Germinal center (tissue), 1 donor: Measurements from ENCODE around the gene PAMR1.
A peak's percentile ranks its signal among the peaks of the same experiment; 100 is the strongest.

Source experiments
- DNase-seq: peaks from one replicate; pipeline ENCODE4 v3.0.0; 2012; ENCODE audit warnings: mixed read lengths, low spot score

PAMR1 gene

DNA sequence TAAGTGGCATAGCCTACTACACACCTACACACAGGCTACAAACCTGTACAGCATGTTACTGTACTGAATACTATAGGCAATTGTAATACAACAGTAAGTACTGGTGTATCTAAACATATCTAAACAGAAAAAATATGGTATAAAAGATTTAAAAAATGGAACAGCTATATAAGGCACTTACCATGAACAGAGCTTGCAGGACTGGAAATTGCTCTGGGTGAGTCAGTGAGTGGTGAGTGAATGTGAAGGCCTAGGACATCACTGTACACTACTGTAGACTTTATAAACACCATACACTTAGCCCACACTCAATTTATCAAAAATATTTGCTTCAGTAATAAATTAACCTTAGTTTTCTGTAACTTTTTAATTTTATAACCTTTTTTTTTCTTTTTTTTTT, 24.7 kb downstream of the PAMR1 start:
- DNase-seq, result no peak

DNA sequence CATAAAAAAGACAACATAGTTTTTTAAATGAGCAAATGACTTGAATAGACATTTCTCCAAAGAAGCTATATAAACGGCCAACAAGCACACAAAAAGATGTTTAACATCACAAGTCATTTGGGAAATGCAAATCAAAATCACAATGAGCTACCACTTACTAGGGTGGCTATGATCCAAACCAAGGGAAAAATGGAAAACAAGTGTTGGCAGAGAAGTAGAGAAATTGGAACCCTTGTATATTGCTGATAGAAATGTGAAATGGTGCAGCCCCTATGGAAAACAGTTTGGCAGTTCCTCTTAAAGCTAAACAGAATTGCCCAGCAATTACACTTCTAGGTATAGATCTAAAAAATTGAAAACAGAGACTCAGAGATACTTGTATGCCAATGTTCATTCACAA, 29.0 kb downstream of the PAMR1 start:
- DNase-seq, result no peak

DNA sequence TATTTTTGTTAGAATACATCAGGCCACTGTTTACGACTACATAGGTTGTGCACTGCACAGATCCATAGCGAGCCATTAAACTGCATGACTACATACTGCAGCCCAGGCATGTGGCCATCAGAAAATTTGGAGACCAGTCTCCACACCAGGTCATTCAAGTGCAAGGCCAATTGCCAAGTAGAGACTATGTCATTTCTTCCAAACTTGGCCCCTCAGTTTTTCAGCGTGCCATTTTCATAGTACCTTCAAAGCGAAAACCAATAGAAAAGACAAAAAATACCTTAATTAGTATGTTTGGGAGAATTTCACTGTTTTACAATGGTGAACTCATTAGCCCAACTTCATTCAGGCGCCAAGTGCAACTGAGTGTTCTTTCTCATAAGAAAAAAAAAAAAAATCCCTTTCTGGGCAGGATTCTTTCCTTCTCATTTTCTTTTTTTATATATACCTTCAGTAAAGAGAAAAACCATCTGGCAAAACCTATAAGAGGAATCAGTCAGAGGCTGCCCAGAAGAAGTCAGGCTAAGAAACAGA, 30.4 kb downstream of the PAMR1 start:
- no peak for DNase-seq

DNA sequence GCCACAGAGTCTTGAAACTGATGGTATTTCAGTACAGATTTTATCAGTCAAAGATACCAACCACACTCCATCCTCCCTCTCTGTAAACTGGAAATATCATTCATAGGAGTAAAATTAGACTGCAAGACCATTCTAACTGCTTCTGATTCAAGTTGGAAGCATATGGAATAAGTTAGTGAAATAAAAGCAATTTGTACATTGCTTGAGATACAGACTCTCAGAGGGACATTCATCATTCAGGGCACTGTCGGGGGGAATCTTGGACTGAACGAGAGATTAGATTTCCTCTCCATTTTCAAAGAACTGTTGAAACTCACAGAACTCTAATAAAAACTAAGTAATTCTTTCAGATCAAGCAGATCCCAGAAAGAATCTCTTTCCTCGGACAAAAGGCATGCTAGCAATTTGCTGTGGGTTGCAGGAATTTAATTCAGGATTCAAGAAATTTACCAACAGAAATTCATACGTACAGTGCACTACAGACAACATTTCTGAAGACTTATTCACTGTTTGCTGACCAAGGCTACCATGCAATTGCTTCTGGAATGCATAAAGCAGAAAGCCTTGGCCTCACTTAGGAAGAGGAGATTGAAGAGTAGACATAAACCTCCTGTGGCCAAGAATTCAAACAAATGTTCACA, 34.1 kb downstream of the PAMR1 start:
- DNase-seq, result no peak

DNA sequence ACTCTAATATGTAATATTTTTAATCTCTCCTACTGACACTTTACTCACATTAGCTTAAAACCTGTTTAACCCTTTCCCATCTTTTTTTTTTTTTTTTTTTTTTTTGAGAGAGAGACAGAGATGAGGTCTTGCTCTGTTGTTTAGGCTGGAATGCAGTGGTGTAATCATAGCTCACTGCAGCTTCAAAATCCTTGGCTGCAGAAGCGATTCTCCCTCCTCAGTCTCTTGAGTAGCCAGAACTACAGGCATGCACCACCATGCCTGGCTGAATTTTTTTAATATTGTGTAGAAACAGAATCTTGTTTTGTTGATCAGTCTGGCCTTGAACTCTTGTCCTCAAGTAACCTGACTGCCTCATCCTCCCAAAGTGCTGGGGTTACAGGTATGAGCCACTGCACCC, 37.3 kb downstream of the PAMR1 start:
- DNase-seq, result no peak

DNA sequence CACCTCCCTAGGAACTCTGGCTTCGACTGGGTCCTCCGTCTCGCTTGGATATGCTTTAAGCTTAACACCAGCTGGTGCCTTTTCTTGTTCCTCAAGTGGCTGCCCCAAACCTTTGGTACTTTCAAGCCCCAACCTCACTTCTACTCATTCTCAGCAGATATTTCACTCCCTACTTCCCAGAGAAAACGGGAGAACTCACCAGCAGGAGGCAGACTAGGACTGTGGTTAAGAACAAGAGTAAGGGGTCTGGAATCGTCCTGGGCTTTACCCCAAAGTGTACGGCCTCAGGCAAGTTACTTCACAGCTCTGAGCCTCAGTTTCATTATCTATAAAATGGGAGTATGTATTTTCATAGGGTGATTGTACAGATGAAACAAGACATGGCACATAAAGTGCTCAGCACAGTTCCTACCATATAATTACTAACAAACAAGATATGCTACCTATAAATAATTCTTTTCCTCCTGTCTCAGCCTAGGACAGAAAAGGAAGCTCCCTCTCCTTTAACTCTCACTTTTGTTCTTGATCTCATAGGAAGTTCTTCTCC, 37.8 kb downstream of the PAMR1 start:
- DNase-seq, result no peak

DNA sequence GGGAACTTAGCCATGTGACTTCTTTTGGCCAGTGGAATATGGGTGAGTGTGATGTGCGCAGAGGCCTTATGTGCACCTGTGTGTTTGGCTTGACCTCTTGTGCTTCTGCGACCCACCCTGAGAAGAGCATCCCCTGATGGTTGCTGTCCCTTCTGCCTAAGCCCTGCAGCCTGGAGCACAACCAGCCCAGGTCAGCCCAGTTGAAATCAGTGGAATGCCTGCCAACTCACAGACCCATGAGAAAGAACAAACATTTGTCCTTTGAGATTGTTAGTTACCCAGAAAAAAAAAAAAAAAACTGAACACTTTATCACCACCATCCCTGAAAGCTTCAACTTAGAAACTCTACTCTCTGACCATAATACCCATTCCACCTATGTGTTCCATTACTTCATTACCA, 38.5 kb downstream of the PAMR1 start:
- DNase-seq, result no peak

DNA sequence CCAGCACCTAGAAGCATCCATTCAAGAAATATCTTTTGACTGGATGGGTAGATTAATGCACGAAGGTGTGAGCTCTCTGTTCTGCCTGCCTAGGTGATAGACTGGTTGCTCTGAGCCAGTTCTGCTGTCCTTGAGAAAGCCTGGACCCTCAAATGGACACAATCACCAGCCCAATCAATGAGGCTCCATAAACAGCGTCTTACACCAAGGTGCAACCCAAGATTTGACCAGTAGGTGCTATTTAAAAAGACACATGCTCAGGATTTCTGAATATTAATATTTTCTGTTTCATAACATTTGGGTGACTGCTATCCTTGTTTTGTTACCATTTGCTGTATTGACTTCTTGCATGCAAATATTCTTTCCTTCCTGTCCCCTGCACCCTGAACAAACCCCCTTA, 39.0 kb downstream of the PAMR1 start:
- no peak for DNase-seq

DNA sequence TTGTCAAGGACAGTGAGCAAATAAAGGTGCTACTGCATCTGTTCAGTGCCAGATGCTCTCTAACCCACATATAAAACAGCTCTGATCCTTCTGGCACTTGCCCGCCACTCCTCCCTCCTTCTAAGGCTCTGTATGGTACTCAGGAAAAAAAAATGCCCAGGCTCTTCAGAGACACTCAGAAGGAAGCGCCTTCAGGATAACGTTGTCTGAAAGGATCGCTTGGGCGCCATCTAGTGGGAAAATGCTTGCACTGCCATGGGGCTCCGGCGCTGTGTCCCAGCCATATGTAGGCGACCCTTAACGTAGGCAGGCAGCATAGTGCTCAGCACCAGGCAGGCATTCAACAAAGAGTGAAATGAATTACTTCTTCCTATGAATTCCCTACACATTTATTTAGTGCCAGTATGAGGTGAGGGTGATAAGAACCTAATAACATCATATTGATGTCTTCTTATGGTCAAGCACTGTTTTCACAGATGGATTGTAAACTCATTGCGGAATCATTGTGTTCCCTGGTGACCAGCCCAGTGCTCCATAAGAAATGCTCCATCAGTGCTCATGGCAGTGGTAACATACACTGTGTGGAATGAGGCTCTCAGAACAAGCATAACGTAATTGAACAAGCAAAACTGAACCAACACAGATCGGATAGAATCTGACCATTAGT, 39.6 kb downstream of the PAMR1 start:
- peak; percentile 61 for DNase-seq

DNA sequence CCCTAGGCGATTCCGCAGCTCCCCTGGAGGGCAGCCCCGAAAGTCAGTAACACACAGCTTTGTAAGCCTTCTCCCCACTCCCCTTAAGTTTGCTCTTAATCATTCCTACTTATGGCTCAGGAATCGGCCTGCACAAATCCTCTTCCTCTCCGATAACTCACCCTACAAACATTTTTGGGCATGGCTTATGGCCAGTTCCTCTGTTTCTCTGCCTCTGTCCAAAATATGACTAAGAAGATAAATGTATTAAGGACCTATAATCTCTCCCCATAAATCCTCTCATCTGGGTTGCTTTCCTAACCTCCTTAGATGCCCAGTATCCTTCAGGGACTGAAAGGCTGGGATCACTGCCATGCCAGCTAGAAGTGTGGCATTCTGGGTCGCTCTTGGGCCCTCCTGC, 41.0 kb downstream of the PAMR1 start:
- no peak for DNase-seq

DNA sequence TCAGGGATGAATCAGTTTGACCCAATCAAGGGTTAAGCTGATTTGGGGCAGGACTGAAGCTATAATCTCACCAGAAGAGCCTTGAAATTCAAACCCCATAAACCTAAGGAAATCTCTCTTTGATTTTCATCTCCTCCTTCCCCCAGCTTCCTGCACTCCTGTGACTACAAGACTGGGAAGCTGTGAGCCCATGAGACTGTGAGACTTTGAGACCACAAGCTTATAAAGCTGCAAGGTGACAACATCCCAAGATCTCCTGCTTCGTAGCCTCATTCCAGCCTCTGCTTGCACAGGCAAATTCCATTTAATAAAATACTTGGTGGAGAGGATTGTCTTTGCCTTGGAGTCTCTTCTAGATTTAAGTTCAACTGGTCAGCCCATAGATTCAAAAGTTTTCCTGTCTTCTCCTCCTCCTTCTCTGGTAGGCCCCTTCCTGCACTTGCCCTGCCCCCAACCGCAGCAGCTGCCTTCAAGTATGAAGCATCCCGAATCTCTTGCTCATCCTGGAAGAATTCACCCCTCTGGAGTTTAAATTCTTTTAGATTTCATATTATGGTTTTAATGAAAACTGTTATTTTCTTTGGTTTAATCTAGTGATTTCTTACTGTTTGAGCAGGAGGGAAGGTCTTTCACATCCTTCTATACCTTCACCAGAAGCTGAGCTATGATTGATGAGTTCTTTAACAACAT, 42.1 kb downstream of the PAMR1 start:
- no peak for DNase-seq

DNA sequence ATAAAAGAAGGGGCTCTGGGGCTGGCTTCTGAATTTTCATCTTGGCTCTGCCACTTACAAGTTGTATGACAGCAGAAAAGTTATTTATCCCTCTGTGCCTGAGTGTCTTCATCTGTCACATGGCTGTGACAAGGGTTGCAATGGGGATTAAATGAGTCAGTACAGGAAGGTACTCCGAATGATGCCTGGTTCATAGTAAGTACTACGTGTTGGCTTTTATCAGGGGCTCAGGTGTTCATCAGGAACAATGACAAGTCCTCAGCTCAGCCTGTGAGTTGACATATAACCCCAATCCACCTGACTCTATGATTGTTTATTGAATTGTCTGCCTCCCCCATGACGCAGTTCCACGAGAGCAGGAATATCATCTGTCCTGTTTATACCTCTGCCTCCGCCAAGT, 45.7 kb downstream of the PAMR1 start:
- DNase-seq, result no peak

DNA sequence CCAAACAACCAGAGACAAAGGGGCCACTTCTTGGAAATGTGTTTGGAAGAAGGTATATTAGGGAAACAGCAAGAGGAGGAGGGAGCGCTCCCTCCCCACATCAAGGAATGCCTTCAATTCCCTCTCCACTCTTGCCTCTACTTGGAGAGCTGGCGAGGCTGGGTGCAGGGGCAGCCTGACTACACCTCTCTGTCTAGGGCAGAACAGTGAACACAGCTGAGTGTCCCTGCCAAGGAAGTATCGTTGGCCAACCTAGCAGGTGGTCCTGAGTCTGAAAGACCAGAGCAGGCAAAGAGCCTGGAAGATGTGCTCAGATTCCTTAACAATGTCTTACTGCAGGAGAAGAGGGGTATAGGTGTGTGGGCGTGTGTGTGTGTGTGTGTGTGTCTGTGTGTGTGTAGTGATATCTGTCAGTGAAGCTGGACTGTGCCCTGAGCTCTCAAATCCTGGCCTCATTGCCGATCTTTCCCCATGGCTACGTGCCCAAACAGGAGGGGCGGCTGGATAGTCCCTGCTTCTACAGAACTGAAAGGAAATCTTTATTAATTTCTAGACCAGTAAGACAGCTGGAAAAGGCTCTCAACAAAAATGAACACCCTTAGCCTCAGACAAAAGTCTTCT, 46.8 kb downstream of the PAMR1 start:
- no peak for DNase-seq

DNA sequence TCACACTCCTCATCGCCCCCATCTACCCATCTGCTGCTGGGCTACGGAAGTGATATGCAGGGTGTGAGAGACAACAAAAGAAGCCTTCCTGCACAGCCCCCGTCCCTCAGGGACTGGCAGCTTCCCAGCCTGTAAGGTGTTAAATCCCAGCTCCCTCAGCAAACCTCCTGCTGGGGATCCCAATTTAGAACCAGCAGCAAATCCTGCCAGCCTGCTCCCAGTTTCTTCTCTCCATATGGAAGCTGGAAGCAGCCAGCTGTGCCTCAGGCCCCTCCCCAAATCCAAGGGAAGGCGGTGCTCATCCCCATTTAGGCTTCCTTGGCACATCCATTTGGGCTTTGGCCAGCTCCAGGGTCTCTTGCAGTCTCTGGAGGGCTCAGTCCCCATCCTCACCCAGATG, 47.5 kb downstream of the PAMR1 start:
- DNase-seq, result no peak

DNA sequence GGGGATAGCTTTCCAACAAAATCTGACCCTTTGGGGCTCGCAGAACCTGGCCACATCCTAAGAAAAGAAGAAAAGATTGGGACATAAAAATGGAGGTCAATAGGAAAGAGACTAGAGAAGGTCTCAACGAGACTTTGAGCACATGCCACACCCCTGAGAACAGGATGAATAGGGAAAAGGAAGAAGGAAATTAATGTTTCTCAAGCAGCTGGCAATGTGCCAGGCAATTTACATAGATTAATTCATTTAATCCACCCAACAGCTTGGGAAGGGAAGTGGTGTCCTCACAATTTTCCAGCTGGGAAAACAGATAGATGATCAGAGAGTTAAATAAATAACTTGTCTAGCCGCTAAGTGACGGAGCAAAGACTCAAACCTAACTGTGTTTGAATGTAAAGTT, 50.7 kb downstream of the PAMR1 start:
- no peak for DNase-seq

DNA sequence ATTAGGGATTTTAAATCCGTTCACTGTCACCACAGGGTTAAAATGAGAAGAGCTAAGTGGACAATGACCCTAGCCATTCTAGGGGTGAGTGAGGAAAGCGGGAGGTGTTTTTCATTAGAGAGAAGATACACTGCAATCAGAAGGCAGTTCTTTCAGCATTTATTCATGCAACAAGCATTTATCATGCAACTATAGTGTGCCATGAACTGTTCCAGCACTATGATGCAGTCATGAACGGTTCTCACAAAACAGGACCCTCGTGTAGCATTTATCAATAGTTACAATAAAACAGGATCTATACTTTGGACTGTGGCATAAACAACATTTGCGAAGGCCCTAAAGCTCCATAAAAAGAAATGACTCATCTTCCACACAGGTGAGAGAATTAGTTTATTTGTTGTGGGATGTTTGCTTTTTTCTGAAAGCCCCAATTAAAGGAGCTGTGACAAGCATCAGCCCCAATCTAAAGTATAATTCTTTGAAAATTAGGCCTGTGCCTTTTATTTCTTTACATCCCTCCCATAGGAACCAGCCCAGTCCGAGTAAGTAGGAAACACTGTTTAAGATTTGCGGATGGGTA, 51.5 kb downstream of the PAMR1 start:
- DNase-seq, result no peak

DNA sequence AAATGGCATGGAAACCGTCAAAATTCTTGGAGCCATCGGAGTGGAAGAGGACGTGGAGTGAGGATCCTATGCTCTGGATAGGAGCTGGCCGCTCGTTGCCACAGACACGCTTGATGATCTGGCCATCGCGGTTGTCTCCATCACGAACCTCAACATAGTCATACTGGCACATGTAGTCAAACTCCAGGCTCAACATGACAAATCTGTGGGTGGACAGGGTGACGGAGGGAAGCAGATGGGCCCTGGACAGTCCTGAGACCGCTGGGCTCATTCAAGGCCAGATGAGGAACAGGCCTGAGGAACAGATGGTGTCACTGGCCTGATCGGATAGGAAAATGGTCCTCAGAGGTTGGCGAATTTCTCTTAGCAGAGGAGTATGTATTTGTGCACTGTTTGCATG, 54.8 kb downstream of the PAMR1 start:
- DNase-seq, result no peak

DNA sequence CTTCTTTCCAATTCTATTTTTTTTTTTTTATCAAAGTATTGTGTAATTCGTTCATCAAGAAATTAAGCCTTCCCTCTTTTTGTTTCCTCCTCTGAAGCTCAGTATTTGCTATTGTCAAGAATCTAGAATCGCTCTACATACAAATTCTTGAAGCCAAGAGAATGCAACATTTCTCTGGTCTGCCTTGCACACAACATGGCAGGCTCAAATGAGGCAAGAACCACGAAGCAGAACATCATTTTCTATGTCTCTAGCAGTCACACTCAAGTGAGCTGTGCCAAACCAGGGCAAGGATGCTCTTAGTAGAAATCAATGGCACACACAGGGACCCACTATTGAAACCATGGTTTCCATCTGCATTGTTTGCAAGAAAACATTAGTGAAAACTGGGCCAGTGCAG, 59.4 kb downstream of the PAMR1 start:
- DNase-seq, result no peak

DNA sequence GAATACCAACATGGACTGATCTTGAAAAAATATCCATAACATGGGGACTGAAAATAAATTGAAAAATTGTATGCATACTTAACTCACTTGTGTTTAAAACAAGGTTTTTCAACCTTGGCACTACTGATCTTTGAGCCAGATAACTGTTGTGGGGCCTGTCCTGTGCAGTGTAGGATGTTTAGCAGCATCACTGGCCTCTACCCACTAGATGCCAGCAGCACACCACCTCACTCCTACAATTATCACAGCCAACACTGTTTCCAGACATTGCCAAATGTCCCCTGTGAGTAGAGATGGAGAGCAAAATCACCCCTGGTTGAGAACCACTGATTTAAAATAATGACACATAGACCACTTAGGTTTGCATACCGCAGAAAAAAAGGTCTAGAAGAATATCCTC, 61.1 kb downstream of the PAMR1 start:
- no peak for DNase-seq

DNA sequence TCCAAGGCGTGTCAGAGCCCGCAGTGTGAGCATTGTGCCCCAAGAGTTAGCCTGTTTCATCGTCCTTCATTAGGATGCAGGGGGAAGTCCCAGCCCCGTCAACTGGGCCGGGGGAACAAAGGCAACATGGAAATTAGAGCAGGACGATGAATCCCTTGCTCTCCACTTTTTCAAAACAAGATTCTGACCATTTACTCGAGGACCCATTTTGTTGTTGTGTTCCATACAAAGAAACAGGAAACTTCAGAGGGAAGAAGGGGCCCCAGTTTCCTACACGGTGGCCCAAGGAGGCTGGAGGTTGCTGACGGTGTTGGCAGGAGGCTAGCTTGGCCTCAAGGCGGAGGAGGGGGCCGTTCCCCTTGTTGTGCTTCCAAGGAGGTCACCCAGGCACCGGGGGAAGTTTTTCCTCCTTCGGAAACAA, 62.1 kb downstream of the PAMR1 start:
- DNase-seq, result no peak

DNA sequence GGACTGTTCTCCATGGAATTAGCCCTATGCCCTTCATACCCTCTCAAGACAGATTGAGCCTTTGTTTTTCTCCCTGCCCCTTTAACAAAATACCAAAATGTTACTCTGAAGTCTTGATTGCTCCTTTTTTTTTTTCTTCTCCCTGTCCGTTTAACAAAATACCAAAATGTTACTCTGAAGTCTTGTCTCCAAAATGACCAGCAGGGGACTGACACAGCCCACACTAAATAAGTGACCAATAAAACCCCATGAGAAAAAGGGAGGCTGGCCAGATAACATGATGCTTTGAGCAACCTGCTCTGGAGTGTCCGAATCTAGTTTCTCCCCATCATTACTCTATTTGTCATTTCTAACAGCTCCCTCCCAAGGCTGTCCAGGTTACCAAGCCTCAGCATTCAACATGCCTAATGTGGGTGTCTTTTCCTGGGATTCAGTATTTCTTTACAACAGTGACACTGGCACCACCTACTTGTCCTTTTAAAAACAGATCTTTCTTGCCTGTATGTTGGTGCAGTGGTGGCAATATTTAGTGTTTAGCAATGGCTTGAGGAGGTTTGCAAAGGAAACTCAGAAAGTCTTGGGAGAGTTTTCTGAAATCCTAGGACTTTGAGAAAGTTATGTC, 63.4 kb downstream of the PAMR1 start:
- DNase-seq, result no peak

DNA sequence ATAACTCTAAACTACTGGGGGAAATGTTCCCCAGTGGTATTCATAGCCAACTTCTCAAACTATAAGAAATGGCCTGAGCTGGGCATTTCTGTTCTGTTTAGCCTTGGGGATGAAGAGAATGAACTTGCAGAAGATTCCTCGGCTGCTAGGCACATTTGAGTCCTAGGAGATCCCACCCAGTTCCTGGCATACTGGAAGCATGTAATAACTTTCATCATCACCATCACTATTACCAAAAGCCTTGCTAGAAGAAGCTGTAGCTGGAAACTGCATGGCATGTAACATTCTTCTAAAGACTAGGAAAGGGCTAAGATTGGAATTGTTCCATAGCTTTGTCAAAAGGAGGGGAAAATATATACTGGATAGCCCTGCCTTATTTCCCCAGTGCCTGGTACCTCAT, 65.9 kb downstream of the PAMR1 start:
- no peak for DNase-seq
